DMS 273 treated with DMSO at 0.1 percent for 48 hours (cell line): ENCODE data around the gene CHRND.
"Not testable (repeated sequence)": the region's sequence is repeated elsewhere in the genome, so short reads cannot be mapped to it uniquely, and the experiment has no call there.

Source experiments
- DNase-seq: peaks from one replicate; lab custom pipeline; 2025; lab: John Stamatoyannopoulos, UW

CHRND gene

GRCh38 chr2:232527905-232528470 is 2.0 kb downstream of the CHRND start:
- no peak for DNase-seq

GRCh38 chr2:232528746-232529460 is 2.9 kb downstream of the CHRND start:
- DNase-seq: no peak

GRCh38 chr2:232529806-232530547 is 4.0 kb downstream of the CHRND start:
- no peak for DNase-seq

GRCh38 chr2:232530626-232531260 is 4.8 kb downstream of the CHRND start:
- no peak for DNase-seq

GRCh38 chr2:232532419-232532818 is 6.5 kb downstream of the CHRND start:
- no peak for DNase-seq

- not testable (repeated sequence) for DNase-seq
Measured at GRCh38 chr2:232532821-232533220, 6.9 kb downstream of the CHRND start.

GRCh38 chr2:232533944-232534710 is 8.2 kb downstream of the CHRND start:
- no peak for DNase-seq

- DNase-seq: no peak
Measured at GRCh38 chr2:232534940-232535651, 9.1 kb downstream of the CHRND start.

GRCh38 chr2:232535761-232536530 is 10.0 kb downstream of the CHRND start:
- DNase-seq: no peak

GRCh38 chr2:232537079-232537478 is 11.1 kb downstream of the CHRND start:
- DNase-seq: no peak

- no peak for DNase-seq
Measured at GRCh38 chr2:232537499-232537898, 11.5 kb downstream of the CHRND start.

GRCh38 chr2:232538671-232539070 is 12.7 kb downstream of the CHRND start:
- no peak for DNase-seq

- no peak for DNase-seq
Measured at GRCh38 chr2:232539298-232540231, 13.6 kb downstream of the CHRND start, which contains the start of gene CHRNG. TSS of gene CHRNG (plus strand) at chr2:232539692. CDS start at chr2:232539748, 56 bp downstream.

GRCh38 chr2:232540441-232541041 is 14.6 kb downstream of the CHRND start:
- no peak for DNase-seq

GRCh38 chr2:232541195-232541960 is 15.4 kb downstream of the CHRND start:
- DNase-seq: no peak

- no peak for DNase-seq
Measured at GRCh38 chr2:232541961-232542714, 16.2 kb downstream of the CHRND start.
